ENCODE measurements around the gene SORCS2.

DNA sequence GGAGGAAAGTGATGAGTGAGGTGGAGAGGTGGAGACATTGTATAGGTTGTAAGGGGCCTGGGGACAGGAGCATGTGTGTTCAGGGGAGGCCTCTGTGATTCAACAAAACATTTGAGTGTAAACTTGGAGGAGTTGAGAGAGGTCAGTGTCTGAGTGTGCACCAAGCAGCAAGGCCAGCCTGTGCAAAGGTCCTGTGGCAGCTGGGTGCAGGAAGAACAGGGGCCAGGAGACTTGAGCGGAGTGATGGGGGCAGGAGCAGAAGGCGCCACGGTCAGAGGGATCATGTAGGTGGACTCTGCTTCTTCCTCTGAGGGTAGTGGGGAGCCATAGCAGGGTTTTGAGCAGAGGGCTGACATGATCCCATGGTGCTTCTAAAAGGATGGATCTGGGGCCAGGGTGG, 252.0 kb downstream of the SORCS2 start:
- TF ChIP-seq POLR2A (IDR thresholded peaks at IDR 0.05; ENCODE audit: low read length) (no peak), GATA1 (IDR thresholded peaks at IDR 0.05; ENCODE audit: low read depth, low read length) (no peak)
